Stimulated activated naive B cell treated with anti-CD40 and anti-IgM and Interleukin-4, amounts not matched to agents 10 μg/mL and 1 μg/mL and 100 μg/mL, for 72 hours (primary cell): ENCODE measurements around the gene LAMA2.

Experiments
- ATAC-seq, 2 donors: fragments of 150-1000 bp; cut with Tn5 transposase; replicated peaks; 2 replicates each; pipeline ENCODE4 v1.10.0; 2021; ENCODE audit warnings: moderate library complexity in 1 of 2
- DNase-seq: peaks from one replicate; pipeline ENCODE4 v3.0.0; 2021
- H3K27ac Mint-ChIP-seq: one replicate; pipeline ENCODE4 v1.8.0; 2022; ENCODE audit warnings: mild to moderate bottlenecking, mixed read lengths
- H3K27me3 Mint-ChIP-seq, 2 donors: one replicate each; pipeline ENCODE4 v1.8.0; 2022; ENCODE audit warnings: mixed read lengths in 2 of 2
- H3K36me3 Mint-ChIP-seq, 2 donors: one replicate each; pipeline ENCODE4 v1.8.0; 2022; ENCODE audit warnings: mixed read lengths in 2 of 2, mild to moderate bottlenecking in 1 of 2
- H3K4me1 Mint-ChIP-seq, 2 donors: one replicate each; pipeline ENCODE4 v1.8.0; 2022; ENCODE audit warnings: mixed read lengths in 2 of 2, mild to moderate bottlenecking in 1 of 2
- H3K4me3 Mint-ChIP-seq, 2 donors: one replicate each; pipeline ENCODE4 v1.8.0; 2022; ENCODE audit warnings: mild to moderate bottlenecking in 2 of 2, mixed read lengths in 2 of 2, moderate library complexity in 1 of 2
- H3K9me3 Mint-ChIP-seq, 2 donors: one replicate each; pipeline ENCODE4 v1.8.0; 2022; ENCODE audit warnings: mixed read lengths in 2 of 2, mild to moderate bottlenecking in 1 of 2

LAMA2 gene

DNA sequence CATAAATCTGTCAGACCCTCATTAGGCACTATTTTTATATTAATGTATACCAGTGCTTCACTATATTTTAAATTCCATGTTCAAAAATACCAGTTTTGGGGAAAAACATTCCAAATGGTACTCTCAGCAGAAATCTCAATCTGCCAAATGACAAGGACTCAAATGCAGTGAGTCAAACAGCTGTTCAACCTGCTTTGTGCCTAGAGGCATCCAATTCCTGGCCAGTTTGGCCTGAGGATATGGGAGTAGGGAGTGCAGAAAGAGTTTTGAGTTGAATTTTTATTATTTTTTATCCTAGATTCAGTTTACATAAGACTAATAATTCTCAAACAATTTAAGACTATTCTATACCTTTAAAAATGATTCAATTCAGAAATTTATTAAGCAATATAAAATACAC is 216.8 kb downstream of the LAMA2 start:
- Mint-ChIP-seq H3K36me3 (no peaks in the 10 kb centered on the region), H3K4me1 (no peaks in the 10 kb centered on the region), H3K9me3 (no peaks in the 10 kb centered on the region), H3K27ac (no peak overlapping the region), H3K4me3 (no peak overlapping the region), H3K27me3 (no peaks in the 10 kb centered on the region)
- DNase-seq (no peak), ATAC-seq (no peak)

DNA sequence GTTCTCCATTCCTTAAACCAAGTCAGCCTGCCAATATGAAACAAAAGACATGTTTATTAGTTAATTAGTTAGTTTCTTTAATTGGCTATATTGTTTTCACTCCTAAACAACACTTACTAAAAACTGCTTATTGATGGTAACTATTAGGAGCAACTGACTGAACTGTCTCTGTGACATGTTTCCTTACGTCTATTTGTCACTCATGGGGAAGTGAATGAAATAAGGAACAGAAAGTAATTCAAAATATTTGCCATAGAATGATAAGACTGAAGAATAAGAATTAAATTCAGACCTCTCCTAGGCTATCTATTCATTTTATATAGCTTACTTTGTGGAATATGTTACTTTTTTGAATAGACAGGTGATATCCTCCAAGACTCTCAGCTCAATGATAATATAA is 217.2 kb downstream of the LAMA2 start:
- DNase-seq (no peak), ATAC-seq (no peak)
- Mint-ChIP-seq H3K4me1 (no peaks in the 10 kb centered on the region), H3K27me3 (no peaks in the 10 kb centered on the region), H3K9me3 (no peaks in the 10 kb centered on the region), H3K27ac (no peak overlapping the region), H3K4me3 (no peak overlapping the region), H3K36me3 (no peaks in the 10 kb centered on the region)

DNA sequence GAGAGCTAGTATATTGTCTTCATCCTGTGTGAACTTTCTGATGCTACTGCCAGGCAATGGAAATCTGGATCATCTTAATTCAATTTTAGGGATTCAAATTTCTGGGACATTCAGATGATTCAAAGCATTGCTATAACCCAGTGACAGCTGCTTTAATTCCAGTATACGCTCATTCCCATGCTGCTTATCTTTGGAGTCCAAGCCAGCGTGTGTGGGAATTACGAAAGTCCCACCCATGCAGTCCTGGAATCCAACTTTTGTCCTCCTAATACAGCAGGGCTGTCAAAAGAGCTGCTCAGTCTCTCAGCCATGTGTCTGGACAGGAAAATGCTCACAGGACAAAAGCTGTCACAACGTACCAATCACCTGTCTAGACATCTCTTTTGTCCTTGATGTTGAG is 219.8 kb downstream of the LAMA2 start:
- no peaks in the 10 kb centered on the region for H3K4me1 Mint-ChIP-seq
- ATAC-seq, result no peak
- no peak overlapping the region for H3K4me3 Mint-ChIP-seq

DNA sequence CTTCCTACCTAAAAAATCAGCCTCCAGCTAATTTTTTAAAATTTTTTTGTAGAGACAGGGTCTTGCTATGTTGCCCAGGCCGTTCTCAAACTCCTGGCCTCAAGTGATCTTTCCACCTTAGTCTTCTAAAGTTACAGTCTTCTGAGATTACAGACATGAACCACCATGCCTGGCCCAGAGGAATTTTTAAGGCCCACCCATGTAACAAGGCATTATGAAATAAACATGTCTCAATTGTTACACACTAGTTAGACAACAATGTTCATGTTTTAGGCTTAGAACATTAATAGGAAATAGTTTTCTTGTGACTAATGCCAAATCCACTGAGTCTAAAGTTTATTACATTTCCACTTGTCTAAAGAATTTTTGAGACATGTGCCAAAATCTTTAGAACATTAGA is 221.2 kb downstream of the LAMA2 start:
- H3K4me3 Mint-ChIP-seq, result no peak overlapping the region
- H3K36me3 Mint-ChIP-seq, result no peaks in the 10 kb centered on the region
- ATAC-seq (no peak), DNase-seq (no peak)
- no peak overlapping the region for H3K27ac Mint-ChIP-seq
- H3K4me1 Mint-ChIP-seq, result no peaks in the 10 kb centered on the region
- H3K27me3 Mint-ChIP-seq, result no peaks in the 10 kb centered on the region
- no peaks in the 10 kb centered on the region for H3K9me3 Mint-ChIP-seq

More for the DNA sequence above, 219.8 kb downstream of the LAMA2 start:
- Mint-ChIP-seq H3K9me3 (no peaks in the 10 kb centered on the region), H3K36me3 (no peaks in the 10 kb centered on the region), H3K27me3 (no peaks in the 10 kb centered on the region), H3K27ac (no peak overlapping the region)
- DNase-seq, result no peak

DNA sequence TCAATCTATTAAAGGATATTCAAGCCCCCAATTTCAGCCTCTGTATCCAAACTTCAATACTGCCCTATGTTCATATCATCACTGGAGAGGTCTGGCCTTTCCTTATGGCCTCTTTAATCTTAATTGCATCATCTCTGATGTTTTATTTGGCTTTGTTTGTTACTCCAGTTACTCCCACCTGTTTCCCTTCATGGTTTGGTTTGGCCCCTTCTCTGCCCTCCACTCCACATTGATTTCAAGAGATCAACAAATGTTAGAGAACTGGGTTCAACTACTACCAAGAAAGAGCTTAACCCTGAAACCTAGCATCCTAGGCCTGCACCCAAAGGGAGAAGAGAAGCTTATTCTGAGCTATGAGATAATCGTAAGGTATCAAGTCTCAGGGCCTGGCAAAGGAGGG is 221.6 kb downstream of the LAMA2 start:
- DNase-seq (no peak), ATAC-seq (no peak)
- no peak overlapping the region for H3K4me3 Mint-ChIP-seq
- no peaks in the 10 kb centered on the region for H3K27me3 Mint-ChIP-seq
- H3K27ac Mint-ChIP-seq, result no peak overlapping the region
- H3K9me3 Mint-ChIP-seq, result no peaks in the 10 kb centered on the region
- no peaks in the 10 kb centered on the region for H3K36me3 Mint-ChIP-seq
- no peaks in the 10 kb centered on the region for H3K4me1 Mint-ChIP-seq

DNA sequence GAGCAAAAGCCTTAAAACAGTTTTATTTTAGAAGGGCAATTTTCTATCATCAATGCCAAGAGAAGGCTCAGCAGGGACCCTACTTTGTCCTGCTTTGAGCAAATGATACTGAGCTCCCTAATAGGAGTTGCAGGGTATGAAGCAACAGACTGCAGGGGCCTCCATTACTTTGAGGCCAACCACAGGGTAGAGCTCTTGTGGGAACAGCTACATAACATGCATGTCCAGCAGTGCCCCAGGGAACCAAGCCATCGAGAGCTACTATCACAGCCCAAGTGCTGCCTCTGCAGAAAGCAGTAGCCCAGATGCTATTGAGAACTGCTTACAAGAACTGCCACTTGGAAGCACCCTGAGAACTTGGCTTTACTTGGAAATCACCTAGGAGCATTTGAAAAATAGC is 222.1 kb downstream of the LAMA2 start:
- DNase-seq, result no peak
- no peaks in the 10 kb centered on the region for H3K4me1 Mint-ChIP-seq
- no peaks in the 10 kb centered on the region for H3K27me3 Mint-ChIP-seq
- H3K9me3 Mint-ChIP-seq, result no peaks in the 10 kb centered on the region
- H3K36me3 Mint-ChIP-seq, result no peaks in the 10 kb centered on the region
- ATAC-seq, result no peak
- H3K4me3 Mint-ChIP-seq, result no peak overlapping the region
- no peak overlapping the region for H3K27ac Mint-ChIP-seq

DNA sequence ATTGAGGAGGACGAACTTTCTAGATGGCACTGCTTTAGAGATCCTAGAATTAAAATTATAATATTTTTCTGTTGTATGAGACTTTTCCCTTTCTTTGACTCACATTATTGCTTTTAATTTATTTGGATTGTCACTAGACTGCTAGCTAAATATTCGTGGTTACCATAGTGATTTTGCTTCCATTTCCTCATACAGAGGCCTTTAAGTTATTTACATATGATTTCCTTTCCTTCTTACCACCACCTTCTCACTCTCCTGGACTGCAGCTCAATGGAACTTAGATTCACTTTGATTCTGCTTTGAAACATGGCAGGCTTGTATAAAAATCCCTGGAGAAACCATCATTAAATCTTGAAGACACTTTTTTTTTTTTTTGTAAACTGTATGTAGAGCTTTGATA is 222.9 kb downstream of the LAMA2 start:
- ATAC-seq, result no peak
- H3K9me3 Mint-ChIP-seq, result no peaks in the 10 kb centered on the region

DNA sequence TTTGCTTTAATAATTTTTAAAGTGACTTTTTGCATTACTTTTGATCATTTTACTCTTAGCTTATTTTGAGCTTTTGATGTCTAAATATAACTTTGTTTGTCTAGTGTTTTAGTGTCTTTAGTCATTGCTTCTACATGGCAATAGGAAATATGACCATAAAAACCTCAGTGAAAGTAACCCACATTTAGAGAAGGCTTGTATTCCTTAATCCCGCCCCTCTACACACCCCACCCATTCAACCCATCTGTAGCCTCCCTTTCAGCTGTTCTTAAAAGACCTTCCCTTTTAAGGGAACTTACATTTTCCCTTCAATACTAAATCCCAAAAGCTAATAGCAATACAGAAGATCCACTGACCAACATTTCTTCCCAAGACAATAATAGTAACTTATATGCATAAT is 225.4 kb downstream of the LAMA2 start:
- Mint-ChIP-seq H3K27me3 (no peaks in the 10 kb centered on the region), H3K9me3 (no peaks in the 10 kb centered on the region), H3K27ac (no peak overlapping the region), H3K4me1 (no peaks in the 10 kb centered on the region), H3K4me3 (no peak overlapping the region), H3K36me3 (no peaks in the 10 kb centered on the region)
- ATAC-seq, result no peak
- DNase-seq, result no peak

More for the DNA sequence above, 222.9 kb downstream of the LAMA2 start:
- no peak for DNase-seq
- H3K27me3 Mint-ChIP-seq, result no peaks in the 10 kb centered on the region
- H3K4me1 Mint-ChIP-seq, result no peaks in the 10 kb centered on the region
- H3K27ac Mint-ChIP-seq, result no peak overlapping the region
- no peaks in the 10 kb centered on the region for H3K36me3 Mint-ChIP-seq
- no peak overlapping the region for H3K4me3 Mint-ChIP-seq

DNA sequence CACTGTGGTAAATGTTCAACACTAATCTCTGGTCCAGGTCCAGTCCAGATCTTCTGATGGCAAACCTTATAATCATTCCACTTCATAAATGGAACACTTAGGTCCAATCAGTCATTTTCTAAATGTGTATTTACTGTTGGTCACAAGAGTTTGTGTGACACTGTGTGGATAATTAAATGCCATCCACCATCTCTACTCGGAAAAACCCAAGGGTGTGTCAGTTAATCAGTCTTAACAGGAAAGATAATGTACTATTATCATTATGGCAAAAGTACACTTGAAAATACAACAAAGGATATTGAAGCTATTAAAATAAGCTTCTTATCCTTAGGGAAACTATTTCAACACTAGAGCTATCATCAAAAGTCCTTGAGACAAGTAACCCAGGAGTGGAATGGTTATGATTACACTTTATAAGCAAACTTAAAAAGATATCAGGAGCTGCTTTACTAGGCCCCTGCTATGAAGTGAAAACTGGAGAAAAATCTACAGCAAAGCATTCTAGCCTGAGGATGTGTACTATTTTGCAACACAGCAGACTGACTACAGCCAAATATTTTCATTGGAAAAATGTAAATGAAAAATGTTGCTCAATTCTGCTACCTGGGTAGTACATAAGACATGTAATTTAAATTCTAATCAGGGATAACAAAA is 227.9 kb downstream of the LAMA2 start:
- H3K4me3 Mint-ChIP-seq, result no peak overlapping the region
- ATAC-seq (no peak), DNase-seq (no peak)
- H3K36me3 Mint-ChIP-seq, result no peaks in the 10 kb centered on the region
- no peaks in the 10 kb centered on the region for H3K27me3 Mint-ChIP-seq
- H3K9me3 Mint-ChIP-seq, result no peaks in the 10 kb centered on the region
- H3K27ac Mint-ChIP-seq, result no peak overlapping the region
- H3K4me1 Mint-ChIP-seq, result no peaks in the 10 kb centered on the region

DNA sequence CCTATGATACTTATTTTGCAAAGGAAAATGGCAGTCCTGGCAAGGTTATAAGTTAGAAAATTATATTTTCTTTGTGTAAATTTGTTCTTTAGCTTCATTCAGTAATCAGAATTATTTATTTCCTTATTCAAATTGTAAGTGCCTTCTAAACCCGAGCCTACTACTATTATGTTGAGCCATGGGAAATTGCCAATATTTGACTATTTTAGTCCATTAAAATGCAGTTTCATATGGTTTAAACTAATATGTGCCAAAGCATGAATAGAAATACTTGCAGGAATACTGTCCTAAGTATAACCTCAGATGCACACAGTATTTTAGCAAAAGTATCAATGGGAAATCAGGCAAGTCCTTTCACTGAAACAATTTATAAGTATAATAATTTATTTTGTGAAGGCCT is 228.4 kb downstream of the LAMA2 start:
- Mint-ChIP-seq H3K4me3 (no peak overlapping the region), H3K27me3 (no peaks in the 10 kb centered on the region), H3K36me3 (no peaks in the 10 kb centered on the region), H3K9me3 (no peaks in the 10 kb centered on the region), H3K4me1 (no peaks in the 10 kb centered on the region), H3K27ac (no peak overlapping the region)
- DNase-seq (no peak), ATAC-seq (no peak)

DNA sequence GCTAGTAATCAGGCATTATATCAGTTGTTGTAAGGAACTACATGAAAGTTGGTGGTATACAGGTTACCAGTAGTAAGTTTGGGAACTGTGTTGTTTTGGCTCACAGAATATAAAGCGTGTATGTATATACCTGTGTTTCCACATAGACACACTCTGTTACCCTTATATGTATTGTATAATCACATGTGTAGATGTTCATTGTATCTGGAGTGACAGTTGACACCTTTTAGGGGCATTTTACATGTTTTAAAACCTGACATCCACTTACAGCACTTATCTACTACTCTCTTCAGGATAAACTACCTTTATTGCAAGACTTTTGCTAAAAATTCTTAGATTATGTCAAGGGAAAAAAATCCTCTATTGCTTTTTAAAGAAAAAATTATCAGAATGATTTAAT is 228.9 kb downstream of the LAMA2 start:
- no peak for DNase-seq
- Mint-ChIP-seq H3K4me3 (no peak overlapping the region), H3K9me3 (no peaks in the 10 kb centered on the region), H3K27me3 (no peaks in the 10 kb centered on the region), H3K27ac (no peak overlapping the region), H3K36me3 (no peaks in the 10 kb centered on the region), H3K4me1 (no peaks in the 10 kb centered on the region)
- ATAC-seq, result no peak

DNA sequence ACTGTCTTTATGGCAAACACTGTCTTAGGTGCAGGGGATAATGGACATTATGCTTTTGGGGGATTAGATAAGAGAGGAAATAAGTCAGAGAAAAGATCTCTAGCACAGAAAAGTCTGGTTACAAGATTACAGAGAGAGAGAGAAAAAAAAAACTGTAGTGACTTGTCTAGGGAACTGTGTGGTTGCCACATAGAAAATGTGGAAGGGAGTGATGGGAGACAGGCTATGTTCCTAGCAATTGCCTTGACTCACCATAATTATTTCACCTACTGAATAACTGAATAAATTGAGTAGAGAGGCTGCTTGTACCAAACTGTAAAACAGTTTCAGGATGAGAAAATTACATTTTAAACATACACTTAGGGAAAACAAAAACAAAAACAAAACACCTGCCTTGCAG is 229.7 kb downstream of the LAMA2 start:
- DNase-seq, result no peak
- ATAC-seq, result no peak
- Mint-ChIP-seq H3K27ac (no peak overlapping the region), H3K36me3 (no peaks in the 10 kb centered on the region), H3K27me3 (no peaks in the 10 kb centered on the region), H3K9me3 (no peaks in the 10 kb centered on the region), H3K4me3 (no peak overlapping the region), H3K4me1 (no peaks in the 10 kb centered on the region)

DNA sequence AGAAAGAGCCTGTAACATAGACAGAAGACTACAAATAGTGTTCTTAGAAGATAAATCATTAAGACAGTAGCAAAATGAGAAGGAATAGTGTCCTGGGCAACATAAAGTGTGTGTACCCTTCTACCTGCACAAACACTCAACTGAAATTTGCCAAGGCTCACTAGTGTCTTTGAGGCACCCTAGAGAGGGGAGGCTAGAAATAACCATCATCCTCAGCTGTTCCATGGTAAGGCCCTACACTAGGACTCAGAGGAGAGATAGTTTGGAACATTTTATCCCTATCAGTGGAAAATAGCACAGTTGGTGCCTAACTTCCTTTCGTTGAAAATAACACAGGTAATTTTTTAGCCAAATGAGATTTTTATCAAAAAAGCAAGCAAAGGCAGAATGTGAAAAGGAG is 230.7 kb downstream of the LAMA2 start:
- Mint-ChIP-seq H3K36me3 (no peaks in the 10 kb centered on the region), H3K27me3 (no peaks in the 10 kb centered on the region), H3K4me3 (no peak overlapping the region), H3K9me3 (no peaks in the 10 kb centered on the region), H3K27ac (no peak overlapping the region), H3K4me1 (no peaks in the 10 kb centered on the region)
- DNase-seq (no peak), ATAC-seq (no peak)

DNA sequence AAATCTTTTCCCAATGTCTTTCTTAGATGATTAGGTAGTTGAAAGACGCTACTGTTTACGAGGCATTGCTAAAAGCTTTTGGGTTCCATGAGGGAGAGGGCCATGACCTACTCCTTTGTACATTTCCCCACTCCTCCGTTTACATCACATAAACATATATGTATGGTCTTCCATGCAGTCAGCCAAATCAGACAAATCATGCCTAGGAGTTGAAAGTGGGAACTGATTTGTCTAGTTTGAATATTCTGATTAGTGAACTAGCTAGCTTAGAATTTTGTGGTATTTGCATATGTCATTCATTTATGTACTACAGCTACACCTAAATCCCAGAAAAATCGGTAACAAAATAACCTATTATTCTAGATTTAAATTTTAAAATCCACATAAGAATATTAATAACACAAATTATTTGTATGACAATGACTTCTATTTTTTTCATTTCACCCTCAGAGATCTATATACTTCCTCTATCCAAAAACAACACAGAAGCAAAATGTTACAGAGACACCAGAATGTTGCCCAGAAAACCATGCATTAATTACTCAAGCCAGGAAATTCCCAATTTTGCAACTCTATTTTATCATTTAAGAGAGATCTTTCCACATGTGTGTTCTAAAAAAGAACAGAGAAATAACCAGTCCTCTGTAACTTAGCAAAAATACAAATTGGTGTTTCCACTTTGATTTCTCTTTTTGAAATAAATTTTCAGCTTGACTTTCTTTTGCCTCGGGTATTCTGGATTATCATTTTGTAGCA is 231.9 kb downstream of the LAMA2 start:
- DNase-seq, result no peak
- no peaks in the 10 kb centered on the region for H3K27me3 Mint-ChIP-seq
- ATAC-seq, result no peak
- H3K27ac Mint-ChIP-seq, result no peak overlapping the region
- H3K36me3 Mint-ChIP-seq, result no peaks in the 10 kb centered on the region
- H3K9me3 Mint-ChIP-seq, result no peaks in the 10 kb centered on the region
- H3K4me1 Mint-ChIP-seq, result no peaks in the 10 kb centered on the region
- no peak overlapping the region for H3K4me3 Mint-ChIP-seq

DNA sequence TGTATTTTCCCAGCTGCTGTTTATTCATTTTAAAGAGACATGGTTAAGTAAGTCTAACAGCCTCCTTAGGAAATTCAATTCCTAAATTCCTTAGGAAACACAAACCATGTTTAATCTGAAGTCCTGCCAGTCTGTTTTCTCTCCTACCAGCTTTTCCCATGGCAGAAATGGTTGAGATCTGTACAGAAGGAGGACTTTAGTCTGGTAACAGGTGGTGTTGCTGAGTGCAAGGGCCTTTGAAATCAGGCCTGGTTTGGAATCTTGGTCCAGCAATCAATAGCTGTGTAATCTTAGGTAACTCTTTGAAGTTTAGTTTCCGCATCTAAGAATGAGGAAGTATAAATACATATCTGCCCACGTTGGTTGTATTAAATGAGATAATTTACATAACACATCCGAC is 232.5 kb downstream of the LAMA2 start:
- H3K4me1 Mint-ChIP-seq, result no peaks in the 10 kb centered on the region
- no peaks in the 10 kb centered on the region for H3K9me3 Mint-ChIP-seq
- no peaks in the 10 kb centered on the region for H3K27me3 Mint-ChIP-seq
- no peak overlapping the region for H3K27ac Mint-ChIP-seq
- H3K36me3 Mint-ChIP-seq, result no peaks in the 10 kb centered on the region
- no peak overlapping the region for H3K4me3 Mint-ChIP-seq
- ATAC-seq (no peak), DNase-seq (no peak)
